ENCODE measurements around the gene RANBP17.

DNA sequence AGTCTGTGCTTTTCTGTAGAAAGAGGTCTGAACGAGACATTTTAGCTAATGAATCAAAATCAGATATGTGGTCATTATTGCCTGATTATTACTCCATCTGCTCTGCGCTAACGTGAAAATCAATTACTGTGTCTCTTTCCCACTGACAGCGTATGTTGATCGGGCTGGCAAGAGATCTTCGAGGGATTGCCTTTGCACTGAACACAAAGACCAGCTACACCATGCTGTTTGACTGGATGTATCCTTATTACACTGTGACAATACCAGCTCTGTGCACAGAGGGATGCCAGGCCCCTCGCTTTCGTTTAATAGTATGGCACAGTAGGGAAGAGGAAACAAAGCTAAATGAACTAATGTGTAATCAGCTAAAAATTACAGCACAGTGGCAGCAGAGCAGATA is 343.6 kb downstream of the RANBP17 start:
- TF ChIP-seq EP300 (IDR thresholded peaks at IDR 0.05) (no peak), POLR2A (IDR thresholded peaks at IDR 0.05) (no peak), CTCF (IDR thresholded peaks at IDR 0.05) (no peak)
